Smooth muscle cell (in vitro differentiated cells): Measurements from ENCODE around the gene ZNF738. TPM values are rescaled to one million over a fixed set of nuclear protein-coding genes. Genes with fewer than 3 reads are reported as not detected.
A peak's percentile ranks its signal among the peaks of the same experiment; 100 is the strongest.
"Not testable (repeated sequence)": the region's sequence is repeated elsewhere in the genome, so short reads cannot be mapped to it uniquely, and the experiment has no call there.

Experiments
- DNase-seq: peaks from one replicate; lab custom pipeline; 2025; ENCODE audit not compliant: unreplicated experiment; lab: John Stamatoyannopoulos, UW
- H2AFZ ChIP-seq: fragments of 200-600 bp; sonication (generic); 2 replicates; pipeline ENCODE4 v1.6.0; 2016; ENCODE audit warnings: antibody characterized with exemption, low read depth, mild to moderate bottlenecking
- H3F3A ChIP-seq: fragments of 200-600 bp; sonication (generic); 2 replicates; pipeline ENCODE4 v1.6.0; 2017; ENCODE audit warnings: antibody characterized with exemption, low read depth
- H3K27ac ChIP-seq: fragments of 200-600 bp; sonication (generic); 2 replicates; pipeline ENCODE4 v1.5.1; 2016; ENCODE audit warnings: low read depth, mild to moderate bottlenecking
- H3K27me3 ChIP-seq: fragments of 200-600 bp; sonication (generic); 2 replicates; pipeline ENCODE4 v1.6.1; 2016; ENCODE audit warnings: low read depth, mild to moderate bottlenecking
- H3K36me3 ChIP-seq: fragments of 200-600 bp; sonication (generic); 2 replicates; pipeline ENCODE4 v1.5.1; 2016; ENCODE audit warnings: low read depth
- H3K4me1 ChIP-seq: fragments of 200-600 bp; sonication (generic); 2 replicates; pipeline ENCODE4 v1.5.1; 2016; ENCODE audit warnings: low read depth
- H3K4me2 ChIP-seq: fragments of 200-600 bp; sonication (generic); 2 replicates; pipeline ENCODE4 v1.6.0; 2016; ENCODE audit warnings: mild to moderate bottlenecking
- H3K4me3 ChIP-seq: fragments of 200-600 bp; sonication (generic); 2 replicates; pipeline ENCODE4 v1.5.1; 2016; ENCODE audit warnings: mild to moderate bottlenecking
- H3K79me2 ChIP-seq: fragments of 200-600 bp; sonication (generic); 2 replicates; pipeline ENCODE4 v1.6.0; 2016; ENCODE audit warnings: low read depth, mild to moderate bottlenecking
- H3K9ac ChIP-seq: fragments of 200-600 bp; sonication (generic); 2 replicates; pipeline ENCODE4 v1.6.0; 2016; ENCODE audit warnings: low read depth
- H3K9me3 ChIP-seq: fragments of 200-600 bp; sonication (generic); replicated peaks from 2 replicates; pipeline ENCODE4 v1.5.1; 2016; ENCODE audit warnings: low read depth
- H4K20me1 ChIP-seq: fragments of 200-600 bp; sonication (generic); 2 replicates; pipeline ENCODE4 v1.6.0; 2016; ENCODE audit warnings: low read depth
- CTCF ChIP-seq: fragments of 200-600 bp; sonication (generic); IDR thresholded peaks from 2 replicates; pipeline ENCODE4 v1.5.1; 2017; ENCODE audit warnings: borderline replicate concordance, mild to moderate bottlenecking, antibody characterized with exemption; ENCODE audit not compliant: insufficient read depth, poor library complexity, severe bottlenecking
- WGBS: methylation state at CpG from one replicate; pipeline ENCODE4 v1.1.7; 2016; ENCODE audit warnings: low lambda C conversion rate; 5-methylcytosine and 5-hydroxymethylcytosine counted together
- polyA plus RNA-seq: library from polyadenylated mRNA; unstranded; fragments of >200 nt; fragmentation: Nextera tagmentation; extraction: Ambion mirVana; gene quantifications from 2 replicates; pipeline ENCODE4 v1.2.1, GENCODE V29; 2016
- total RNA-seq: library from RNA; depleted of rRNA; stranded (reverse); fragments of >200 nt; gene quantifications from 2 replicates; pipeline ENCODE4 v1.2.3, GENCODE V29; 2014

The ZNF738 gene
- total RNA-seq (11.0 and 13.7 TPM in 2 replicates), polyA plus RNA-seq (8.5 and 13.4 TPM in 2 replicates)

- peak within 1 kb of the TSS; percentile 99 for H2AFZ ChIP-seq
- peak within 1 kb of the TSS; percentile 92 for H3K9ac ChIP-seq
- DNase-seq = peak; percentile 48
- H3K4me1 ChIP-seq = no peaks in the 10 kb centered on the region
- peak within 1 kb of the TSS; percentile 96 for H3K4me2 ChIP-seq
- no peaks in the 10 kb centered on the region for H3K36me3 ChIP-seq
- peak within 1 kb of the TSS; percentile 91 for H3K27ac ChIP-seq
- H4K20me1 ChIP-seq = no peaks in the 10 kb centered on the region
- no peaks in the 10 kb centered on the region for H3K27me3 ChIP-seq
- H3K79me2 ChIP-seq = peaks cover 32% of the 10 kb centered on the region
- no peak for TF ChIP-seq CTCF
- peak within 1 kb of the TSS; percentile 99 for H3K4me3 ChIP-seq
- H3K9me3 ChIP-seq = no peaks in the 10 kb centered on the region
- WGBS = 1% methylated on average over 36 of the region's 36 CpGs
- H3F3A ChIP-seq = no peaks in the 10 kb centered on the region
These were observed at the start of gene ZNF738 for GRCh38 chr19:21358768-21359451. TSS of gene ZNF738 (plus strand) at chr19:21359000. CDS start at chr19:21359141, 141 bp downstream.

GRCh38 chr19:21312807-21313206 lies 46.0 kb upstream of the ZNF738 start:
- H3K79me2 ChIP-seq = peaks cover 47% of the 10 kb centered on the region
- H4K20me1 ChIP-seq = peaks cover 28% of the 10 kb centered on the region
- not testable (repeated sequence) for DNase-seq, H3K4me3 ChIP-seq, H3K4me1 ChIP-seq, H3K27ac ChIP-seq, H3K4me2 ChIP-seq, H3K9ac ChIP-seq, H2AFZ ChIP-seq, H3K9me3 ChIP-seq, H3K36me3 ChIP-seq, H3F3A ChIP-seq, H3K27me3 ChIP-seq
- WGBS = 93% methylated on average over 2 of the region's 2 CpGs

GRCh38 chr19:21314676-21315075 lies 44.1 kb upstream of the ZNF738 start:
- DNase-seq = no peak
- no peaks in the 10 kb centered on the region for H3K36me3 ChIP-seq
- H2AFZ ChIP-seq = no peak overlapping the region
- H3K27me3 ChIP-seq = no peaks in the 10 kb centered on the region
- no peaks in the 10 kb centered on the region for H3F3A ChIP-seq
- H3K9ac ChIP-seq = no peak overlapping the region
- no peaks in the 10 kb centered on the region for H3K9me3 ChIP-seq
- 22% methylated on average over 1 of the region's 1 CpG for WGBS
- TF ChIP-seq CTCF = no peak
- H3K4me1 ChIP-seq = peaks cover 3% of the 10 kb centered on the region
- no peak overlapping the region for H3K4me2 ChIP-seq
- H4K20me1 ChIP-seq = peaks cover 38% of the 10 kb centered on the region
- H3K4me3 ChIP-seq = no peak overlapping the region
- peaks cover 64% of the 10 kb centered on the region for H3K79me2 ChIP-seq
- H3K27ac ChIP-seq = peak overlapping the region; percentile 43

GRCh38 chr19:21317821-21318220 lies 41.0 kb upstream of the ZNF738 start:
- Histone ChIP-seq H3K9me3 (no peaks in the 10 kb centered on the region), H3K27me3 (no peaks in the 10 kb centered on the region), H3K27ac (no peak overlapping the region), H3K4me1 (peaks cover 3% of the 10 kb centered on the region), H3K36me3 (no peaks in the 10 kb centered on the region), H3K79me2 (peaks cover 64% of the 10 kb centered on the region), H3F3A (no peaks in the 10 kb centered on the region), H2AFZ (no peak overlapping the region), H3K4me2 (no peak overlapping the region), H3K9ac (no peak overlapping the region), H3K4me3 (no peak overlapping the region), H4K20me1 (peaks cover 46% of the 10 kb centered on the region)
- TF ChIP-seq CTCF = no peak
- no peak for DNase-seq
- 83% methylated on average over 1 of the region's 1 CpG for WGBS
